Lower leg skin (tissue), 3 donors: Measurements from ENCODE around the gene RHOH.

Experiments used
- CTCF ChIP-seq, 3 donors: fragments of 450-650 bp; IDR thresholded peaks; one replicate each; pipeline ENCODE4 v1.5.1; 2016; ENCODE audit warnings: antibody characterized with exemption in 3 of 3, mild to moderate bottlenecking in 3 of 3, moderate library complexity in 2 of 3
- POLR2A ChIP-seq, 2 donors: fragments of 450-650 bp; IDR thresholded peaks; one replicate each; pipeline ENCODE4 v1.6.1; 2016 to 2017; ENCODE audit warnings: antibody characterized with exemption in 2 of 2, mild to moderate bottlenecking in 1 of 2, moderate library complexity in 1 of 2

- TF ChIP-seq CTCF (IDR thresholded peaks at IDR 0.05), result no peak
- TF ChIP-seq POLR2A (IDR thresholded peaks at IDR 0.05), result no peak
Observed at GRCh38 chr4:40285692-40286091, 88.9 kb downstream of the RHOH start.
